ENCODE results near the gene CLSTN2. TPM values are rescaled to one million over a fixed set of nuclear protein-coding genes. Genes with fewer than 3 reads are reported as not detected.

CLSTN2 gene
- total RNA-seq, 1 donor from 2014 or later, result 7.1 TPM

DNA sequence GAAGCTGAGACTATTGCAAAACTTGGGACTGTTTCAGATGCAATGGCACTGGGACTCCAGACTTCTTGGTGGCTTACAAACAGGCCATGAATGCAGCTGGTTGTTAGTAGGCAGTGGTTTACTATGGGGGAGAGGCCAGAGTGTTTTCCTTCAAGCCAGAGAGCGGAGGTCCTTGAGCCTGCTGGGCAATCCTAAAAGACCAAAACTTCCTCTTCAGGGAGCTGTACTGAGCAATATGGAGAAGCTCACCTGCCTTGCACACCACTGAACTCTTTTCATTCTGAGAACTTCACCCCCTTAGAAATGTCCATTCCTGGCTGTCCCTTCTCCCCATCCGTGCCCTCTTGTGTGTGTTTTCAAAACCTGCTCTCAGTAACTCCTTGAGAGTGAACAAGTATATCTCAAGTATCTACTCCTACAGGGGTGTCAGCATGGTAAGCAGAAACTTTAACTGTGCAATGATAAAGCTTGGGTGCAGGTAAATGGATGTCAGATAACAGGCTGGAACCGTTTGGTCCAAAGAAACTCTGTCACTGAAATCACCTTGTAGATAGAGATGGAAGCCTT, 213.9 kb downstream of the CLSTN2 start:
- DNase-seq (ENCODE audit: low spot score), result no peak

DNA sequence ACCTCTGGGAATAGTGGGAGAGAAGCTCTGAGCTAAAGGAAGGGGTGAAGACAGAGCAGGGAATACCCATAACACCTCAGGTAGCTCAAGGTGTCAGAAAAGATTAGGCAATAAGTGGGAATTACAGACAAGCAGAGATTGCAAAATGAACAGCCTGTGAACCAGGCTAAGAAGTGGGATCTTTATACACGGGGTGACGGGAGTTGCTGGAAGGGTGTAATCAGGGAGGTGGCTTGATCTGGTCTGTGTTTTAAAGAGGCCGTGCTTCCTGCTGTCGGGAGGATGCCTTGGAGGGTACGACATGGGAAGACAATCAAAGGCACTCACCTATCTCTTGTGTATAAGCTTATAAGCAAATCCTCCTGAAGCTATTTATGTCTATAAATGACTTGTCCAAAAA, 216.3 kb downstream of the CLSTN2 start:
- no peak for DNase-seq (ENCODE audit: low spot score)

DNA sequence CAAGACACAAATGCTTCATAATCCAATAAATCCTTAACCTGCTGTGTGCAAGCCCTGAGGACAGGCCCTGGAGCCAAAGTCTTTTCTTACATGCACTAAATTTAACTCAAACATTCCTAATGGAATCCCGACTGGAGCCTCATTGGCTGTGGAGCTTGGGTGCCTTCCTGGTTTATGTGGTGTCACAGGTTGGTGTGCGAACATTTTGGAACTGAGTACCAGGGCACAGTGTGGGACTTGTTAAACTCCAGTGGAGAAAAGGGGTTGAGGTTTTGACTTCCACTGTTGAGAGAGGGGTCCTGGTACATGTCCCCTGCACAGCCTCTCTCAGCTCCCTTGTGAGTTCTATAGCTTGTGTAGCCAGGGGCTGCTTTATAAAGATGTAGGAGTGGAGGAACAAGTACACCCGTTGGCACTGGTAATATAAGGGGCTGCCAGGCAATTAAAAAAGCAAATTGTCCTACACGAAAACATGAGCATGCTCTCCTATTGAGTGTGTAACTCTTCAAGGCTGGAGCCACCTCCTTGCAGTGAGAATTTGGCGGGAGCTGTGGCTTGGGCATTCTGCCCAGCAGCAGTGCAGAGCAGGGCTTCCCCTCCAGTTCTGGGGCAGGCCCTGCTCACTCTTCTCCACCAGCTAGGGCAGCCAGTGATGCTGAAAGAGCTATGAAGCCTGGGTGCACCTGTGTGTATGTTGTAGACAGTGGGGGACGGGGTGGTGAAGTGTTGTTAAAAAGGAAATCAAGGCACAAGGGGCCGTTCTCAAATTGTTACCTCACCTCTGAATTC, 218.1 kb downstream of the CLSTN2 start:
- DNase-seq (ENCODE audit: low spot score), result no peak

DNA sequence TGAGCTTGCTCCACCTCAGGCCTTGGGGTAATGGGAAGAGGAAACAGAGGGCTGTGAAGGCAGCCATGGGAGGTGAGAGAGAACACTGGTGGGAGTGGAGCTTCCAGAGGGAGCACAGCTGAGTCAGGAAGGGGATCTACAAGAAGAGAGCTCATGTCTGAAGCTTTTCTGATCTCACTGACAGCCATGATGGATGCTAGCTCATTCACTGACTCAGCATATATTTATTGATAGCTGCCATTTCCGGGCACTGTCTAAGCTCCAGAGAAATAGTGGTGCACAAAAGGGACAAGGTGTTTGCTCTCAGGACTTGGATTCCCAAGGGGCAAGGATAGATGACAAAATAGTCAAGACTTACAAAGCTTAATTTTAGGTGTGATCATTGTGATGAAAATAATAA, 218.8 kb downstream of the CLSTN2 start:
- no peak for DNase-seq (ENCODE audit: low spot score)

DNA sequence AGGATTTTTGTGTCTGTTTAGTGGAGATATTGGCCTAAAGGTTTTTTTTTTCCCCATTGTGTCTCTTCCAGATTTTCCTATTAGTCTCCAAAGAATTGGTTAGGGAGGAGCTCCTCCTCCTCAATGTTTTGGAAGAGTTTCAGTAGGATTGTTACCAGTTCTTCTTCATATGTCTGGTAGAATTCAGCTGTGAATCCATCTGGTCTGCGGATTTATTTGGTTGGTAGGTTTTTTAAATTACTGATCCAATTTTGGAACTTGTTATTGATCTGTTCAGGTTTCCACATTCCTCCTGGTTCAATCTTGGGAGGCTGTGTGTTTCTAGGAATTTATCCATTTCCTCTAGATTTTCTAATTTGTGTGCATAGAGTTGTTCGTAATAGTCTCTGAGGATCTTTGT, 222.2 kb downstream of the CLSTN2 start:
- DNase-seq (ENCODE audit: low spot score), result no peak

DNA sequence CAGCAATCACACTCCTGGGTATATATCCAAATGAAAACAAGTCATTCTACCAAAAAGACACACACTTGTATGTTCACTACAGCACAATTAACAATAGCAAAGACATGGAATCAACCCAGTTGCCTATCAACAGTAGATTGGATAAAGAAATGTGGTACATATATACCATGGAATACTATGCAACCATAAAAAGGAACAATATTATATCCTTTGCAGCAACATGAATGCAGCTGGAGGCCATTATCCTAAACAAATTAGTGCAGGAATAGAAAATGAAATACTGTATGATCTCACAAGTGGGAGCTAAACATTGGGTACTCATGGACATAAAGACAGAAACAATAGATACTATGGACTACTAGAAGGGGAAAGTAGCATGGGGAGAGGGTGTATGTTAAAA, 224.7 kb downstream of the CLSTN2 start:
- DNase-seq (ENCODE audit: low spot score), result no peak

DNA sequence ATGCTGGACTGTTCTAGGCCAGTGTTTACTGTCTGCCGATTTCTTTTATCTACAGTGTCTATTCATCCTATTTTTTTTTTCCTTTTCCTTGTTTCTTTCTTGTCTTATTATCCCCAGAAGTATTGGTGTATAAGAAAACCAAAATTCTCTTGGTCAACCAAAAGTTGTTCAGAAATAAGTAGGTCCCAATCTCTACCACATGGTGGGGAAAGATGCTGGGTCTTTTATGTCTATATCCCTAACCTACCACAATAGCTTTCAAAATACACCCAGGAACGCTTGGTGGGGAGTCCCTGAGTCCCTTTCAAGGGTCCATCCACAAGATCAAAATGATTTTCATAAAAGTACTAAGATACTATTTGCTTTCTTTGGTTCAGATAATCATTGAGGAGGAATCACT, 225.6 kb downstream of the CLSTN2 start:
- no peak for DNase-seq (ENCODE audit: low spot score)

DNA sequence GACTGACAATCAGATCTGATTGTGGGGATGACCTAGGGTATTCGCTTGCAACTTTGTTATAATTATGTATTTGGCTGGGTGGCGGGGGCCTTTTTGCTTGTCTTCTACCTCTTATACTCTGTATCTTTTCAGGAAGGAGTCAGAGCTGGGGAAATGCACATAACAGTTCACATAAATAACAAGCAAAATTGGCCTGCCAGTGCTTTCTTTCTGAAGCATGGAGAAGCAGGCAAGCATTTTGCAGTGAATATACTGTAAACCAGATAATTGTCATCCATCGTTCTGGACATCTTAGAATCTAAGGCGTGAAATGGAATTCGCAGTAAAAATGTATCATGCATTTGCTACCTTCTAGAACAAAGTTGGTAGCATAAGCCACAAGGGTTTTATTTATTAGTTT, 227.6 kb downstream of the CLSTN2 start:
- DNase-seq (ENCODE audit: low spot score), result no peak

DNA sequence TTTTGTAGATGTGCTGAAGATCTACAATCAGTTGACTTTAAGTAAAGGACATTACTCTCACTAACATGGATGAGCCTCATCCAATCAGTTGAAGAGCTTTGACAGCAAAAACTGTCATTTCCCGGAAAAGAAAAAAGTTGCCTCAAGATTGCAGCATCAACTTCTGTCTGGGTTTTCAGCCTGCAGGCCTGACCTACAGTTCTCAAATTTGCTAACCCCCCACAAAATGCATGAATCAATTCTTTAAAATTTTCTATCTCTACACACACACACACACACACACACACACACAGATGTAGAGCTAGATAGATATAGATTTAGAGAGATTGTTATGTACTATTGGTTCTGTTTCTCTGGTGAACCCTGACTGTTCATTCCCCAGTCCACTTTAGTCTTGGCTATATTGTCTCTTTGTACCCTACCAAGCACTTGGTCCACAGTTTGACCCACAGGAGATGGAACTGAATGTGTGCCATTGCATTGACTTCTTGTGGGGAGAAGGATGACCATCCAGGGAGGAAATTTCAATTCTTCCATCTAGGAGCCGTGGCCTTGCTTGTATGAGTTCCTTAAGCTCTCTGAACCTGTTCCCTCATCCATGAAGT, 228.3 kb downstream of the CLSTN2 start:
- no peak for DNase-seq (ENCODE audit: low spot score)

DNA sequence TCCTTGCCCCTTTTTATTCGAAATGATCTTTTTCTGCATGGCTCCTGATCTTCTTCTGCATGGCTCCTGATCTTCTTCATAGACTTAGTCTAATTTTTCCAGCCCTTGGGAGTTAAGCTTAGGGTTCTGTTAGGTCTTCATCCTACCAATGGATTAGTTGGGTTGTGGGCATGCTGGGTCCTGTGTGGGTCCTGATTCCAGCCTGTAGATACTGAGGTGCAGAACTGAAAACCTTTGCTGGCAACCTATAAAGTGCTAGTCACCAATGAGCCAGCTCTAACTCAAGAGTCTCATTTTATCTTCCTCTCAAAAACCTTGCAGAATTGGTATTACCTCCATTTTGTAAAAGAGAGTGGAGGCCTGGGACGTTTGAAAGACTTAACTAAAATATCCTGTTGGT, 229.2 kb downstream of the CLSTN2 start:
- DNase-seq (ENCODE audit: low spot score), result no peak

DNA sequence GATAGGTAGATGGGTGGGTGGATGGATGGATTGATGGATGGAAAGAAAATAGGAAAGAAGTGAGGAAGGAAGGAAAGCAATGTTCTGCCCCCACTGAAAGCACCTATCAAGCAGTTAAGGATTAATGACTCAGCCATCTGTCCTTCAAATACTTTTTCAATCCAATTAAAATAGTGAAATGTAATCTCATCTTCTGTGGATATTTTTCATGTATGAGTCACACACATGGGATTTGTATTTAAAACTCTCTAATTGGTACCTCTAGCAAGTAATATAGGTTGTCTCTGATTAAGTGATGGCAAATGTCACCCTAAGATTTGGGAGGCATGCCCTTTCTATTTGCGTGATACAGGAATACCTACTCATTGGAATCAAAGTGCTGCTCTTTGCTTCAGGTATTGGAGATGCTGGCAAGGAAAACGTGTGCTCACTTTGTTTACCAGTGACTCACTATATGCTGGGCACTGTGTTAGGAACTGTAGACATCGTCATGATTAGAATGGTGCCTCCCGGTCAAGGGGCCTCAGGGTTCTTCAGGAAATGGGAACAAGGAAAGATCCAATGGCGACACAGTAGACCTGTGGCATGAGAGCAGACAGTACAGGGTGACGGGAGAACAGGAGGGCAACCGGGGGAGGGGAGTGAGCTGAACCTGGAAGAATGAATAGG, 230.1 kb downstream of the CLSTN2 start:
- no peak for DNase-seq (ENCODE audit: low spot score)

DNA sequence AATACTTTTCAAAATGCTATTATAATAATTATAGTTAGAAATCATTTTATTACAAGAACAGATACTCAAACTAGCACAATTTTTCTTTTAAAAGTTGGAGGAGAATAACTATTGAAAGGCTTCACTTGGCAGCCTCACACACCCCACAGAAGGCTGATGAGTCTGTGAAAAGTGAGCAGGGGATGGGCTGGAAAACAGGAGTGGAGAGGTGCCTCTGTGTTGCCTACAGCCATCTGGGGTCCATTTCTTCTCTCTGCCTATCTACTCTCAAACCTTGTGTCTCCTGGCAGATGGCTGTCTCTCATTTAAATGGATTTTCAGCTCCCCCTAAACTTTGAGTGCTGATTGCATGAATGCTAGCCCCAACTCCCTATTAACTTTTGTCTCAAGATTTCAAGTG, 230.8 kb downstream of the CLSTN2 start:
- DNase-seq (ENCODE audit: low spot score), result no peak

DNA sequence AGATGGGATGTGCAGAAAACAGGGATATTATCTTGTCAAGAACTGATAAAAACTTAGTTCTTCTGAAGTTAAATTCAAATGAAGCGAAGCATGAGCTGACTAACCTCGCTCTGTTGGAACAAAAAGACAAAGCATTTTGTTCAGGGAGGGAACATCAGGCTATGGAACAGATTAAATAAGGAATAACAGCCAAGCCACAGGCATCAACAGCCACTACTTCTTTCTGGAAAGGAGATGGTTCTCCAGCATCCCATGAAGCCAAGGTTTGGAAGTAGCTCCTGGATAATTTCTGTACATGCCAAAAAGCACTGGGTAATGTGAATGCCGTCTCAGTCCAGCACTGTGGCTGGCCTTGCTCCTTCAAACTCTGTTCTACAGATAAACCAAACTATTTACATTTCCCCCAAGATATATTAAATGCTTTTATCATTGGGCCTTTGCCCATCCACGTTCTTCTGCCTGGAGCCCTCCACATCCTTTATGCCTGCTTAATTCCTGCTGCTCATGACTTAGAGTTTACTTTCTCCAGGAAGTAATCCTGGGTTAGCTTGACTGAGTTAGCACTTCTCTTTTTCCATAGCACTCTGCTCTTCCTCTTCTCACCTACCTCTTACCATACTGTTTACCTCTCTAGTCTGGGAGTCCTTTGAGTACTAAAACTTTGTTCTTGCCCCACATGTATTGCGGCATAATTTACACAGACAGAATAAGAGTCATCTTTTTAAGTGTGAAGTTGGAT, 232.0 kb downstream of the CLSTN2 start:
- no peak for DNase-seq (ENCODE audit: low spot score)

DNA sequence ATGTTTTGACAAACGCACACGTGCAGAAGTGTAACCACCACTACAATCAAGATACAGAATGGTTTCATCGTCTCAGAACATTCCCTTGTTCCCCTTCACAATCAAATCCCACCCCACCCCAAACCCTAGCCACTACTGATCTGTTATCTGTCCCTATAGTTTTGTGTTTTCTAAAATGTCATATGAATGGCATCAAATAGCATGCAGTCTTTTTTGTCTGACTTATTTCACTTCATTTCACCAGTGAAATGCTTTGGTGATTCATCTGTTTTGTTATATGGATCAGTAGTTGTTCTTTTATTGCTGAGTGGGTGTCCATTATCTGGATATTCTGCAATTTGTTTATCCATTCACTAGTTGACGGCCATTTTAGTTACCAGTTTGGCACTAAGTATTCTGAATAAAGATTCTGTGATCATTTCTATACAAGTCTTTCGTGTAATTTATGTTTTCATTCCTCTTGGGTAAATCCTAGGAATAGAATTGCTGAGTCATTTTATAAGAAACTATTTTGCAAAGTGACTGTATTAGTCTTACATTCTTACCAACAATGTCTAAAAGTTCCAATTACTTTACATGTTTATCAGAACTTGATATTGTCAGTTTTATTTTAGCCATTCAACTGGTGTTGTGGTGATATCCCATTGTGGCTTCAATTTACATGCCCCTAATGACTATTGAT, 232.8 kb downstream of the CLSTN2 start:
- DNase-seq (ENCODE audit: low spot score), result no peak

DNA sequence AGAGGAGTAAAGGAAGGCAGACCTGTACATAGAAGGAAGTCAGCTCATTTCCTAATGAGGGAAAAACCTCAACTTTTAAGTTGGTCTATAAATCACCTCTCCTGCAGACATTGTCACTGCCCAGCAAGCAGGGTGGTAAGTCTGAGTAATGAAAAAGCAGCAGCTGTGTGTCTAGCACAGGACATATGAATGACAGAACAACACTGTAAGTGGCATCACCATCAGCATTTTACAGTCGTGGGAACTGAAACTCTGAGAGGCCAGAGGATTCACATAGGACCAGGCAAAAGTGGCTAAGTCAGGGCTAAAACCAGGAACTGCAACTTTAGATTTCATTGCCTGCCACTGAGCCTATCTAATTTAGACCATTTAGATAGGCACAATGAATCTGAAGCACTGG, 235.6 kb downstream of the CLSTN2 start:
- no peak for DNase-seq (ENCODE audit: low spot score)

DNA sequence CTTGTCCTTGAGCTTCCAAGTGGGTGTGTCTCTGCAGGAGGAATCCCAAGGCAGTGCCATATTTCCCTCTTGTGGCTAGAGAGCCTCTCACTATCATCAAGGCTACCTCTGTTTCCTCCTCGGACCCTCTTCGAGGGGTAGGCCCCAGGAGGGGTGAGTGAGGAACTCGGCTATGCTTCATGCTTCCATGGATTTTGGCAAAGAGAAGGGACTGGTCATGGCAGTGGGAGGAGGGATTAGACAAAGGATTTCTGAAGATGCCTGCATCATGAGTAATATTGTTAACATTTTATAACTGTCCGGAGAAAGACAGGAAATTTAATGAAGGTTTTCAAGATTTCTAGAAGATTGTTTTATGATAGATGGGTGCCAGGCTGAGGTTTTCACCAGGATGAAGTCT, 241.5 kb downstream of the CLSTN2 start:
- no peak for DNase-seq (ENCODE audit: low spot score)

DNA sequence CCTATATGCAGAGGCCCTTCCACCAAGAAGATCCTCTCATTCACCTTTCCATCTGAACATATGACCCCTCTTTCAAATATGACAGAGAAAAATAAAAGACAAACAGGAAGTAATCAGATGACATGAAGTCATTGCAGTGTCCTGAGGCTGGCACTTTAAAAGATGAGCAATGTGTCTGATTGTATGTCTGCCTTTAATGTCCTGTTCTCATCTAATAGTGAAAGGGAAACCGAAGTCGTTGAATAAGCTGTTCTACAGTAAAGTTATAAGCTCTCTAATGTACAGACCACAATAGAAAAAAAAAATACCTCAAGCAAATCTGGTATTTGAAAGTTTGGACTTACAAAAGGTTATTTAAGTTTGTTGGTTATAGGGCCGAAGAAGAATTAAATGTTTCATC, 243.0 kb downstream of the CLSTN2 start:
- no peak for DNase-seq (ENCODE audit: low spot score)

DNA sequence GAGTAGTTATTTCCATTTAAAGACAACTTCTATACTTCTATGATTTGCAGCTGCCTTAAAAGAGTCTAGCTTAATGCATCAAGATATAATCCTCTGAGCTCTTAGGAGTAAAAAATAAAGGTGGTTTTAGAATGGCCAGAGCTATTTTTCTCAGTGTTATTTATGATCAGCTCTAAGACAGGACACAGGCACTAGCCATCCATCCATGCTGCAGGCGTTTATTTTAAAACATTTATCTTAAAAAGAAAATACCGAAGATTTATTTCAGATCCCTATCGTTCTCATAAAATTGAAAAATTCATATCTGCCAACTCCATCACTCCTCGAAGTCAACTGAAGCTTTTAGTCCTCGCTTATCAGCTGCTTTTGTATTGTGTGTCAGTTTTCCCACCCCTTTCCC, 243.5 kb downstream of the CLSTN2 start:
- no peak for DNase-seq (ENCODE audit: low spot score)

DNA sequence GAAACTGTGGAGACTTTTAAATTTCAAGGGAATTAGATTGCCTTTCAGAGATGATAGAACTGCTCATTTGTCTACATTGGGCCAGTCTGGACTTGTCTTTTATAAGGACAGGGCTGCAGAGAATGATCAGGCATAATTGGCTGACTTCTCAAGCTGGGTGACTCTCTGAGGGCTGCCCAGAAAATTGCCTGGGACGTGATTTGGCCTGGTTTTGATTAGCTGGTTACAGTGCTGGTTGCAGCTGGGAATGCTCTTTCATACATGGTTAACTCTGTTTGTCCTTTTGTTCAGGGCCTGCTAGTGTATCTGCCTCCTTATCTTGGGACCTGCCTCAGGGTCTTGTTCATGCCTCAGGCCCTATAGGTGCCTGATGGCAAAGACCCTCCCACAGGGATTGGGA, 245.6 kb downstream of the CLSTN2 start:
- no peak for DNase-seq (ENCODE audit: low spot score)

DNA sequence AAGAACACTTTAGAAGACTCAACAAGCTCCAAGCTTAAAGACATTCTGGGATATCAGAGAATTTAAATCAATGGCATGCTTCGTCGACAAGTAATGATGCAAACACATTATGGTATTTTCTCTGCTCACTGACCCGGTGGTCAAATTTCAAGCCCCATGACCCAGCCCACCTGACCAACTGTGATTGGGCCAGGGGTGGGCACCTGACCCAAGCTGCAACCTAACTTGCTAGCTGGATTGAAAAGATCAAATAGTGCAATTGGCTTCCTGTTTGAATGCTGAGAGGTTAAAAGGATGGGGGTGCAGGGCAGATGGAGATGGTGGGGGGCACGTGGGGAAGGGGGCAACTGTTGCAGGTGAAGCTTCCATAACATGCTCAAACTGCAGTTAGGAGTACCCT, 250.4 kb downstream of the CLSTN2 start:
- DNase-seq (ENCODE audit: low spot score), result no peak

DNA sequence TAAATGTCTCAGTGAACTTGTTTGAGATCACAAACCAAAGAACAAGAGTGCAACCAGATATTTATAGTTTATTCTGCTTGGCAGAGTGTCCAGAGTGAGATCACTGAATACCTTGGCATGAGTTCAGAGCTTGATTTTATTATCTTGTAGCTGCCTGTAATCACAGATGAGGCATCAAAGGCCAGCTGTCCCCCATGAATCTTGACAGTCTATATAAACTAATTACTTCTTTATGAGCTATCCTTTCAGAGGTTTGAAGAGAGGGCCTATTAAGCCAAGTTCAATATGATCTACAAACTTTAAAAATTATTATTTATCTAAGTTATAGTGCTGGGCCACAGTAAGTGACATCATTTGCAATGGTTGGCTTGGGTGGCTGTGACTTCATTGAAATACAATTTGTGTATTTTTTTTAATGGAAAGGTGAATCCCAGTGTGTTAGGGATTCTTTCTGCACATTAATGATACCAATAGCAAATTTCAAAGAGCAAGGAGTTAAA, 251.5 kb downstream of the CLSTN2 start:
- peak; percentile 50 for DNase-seq (ENCODE audit: low spot score)

All from mucosa of gallbladder (tissue), 1 donor.